ENCODE measurements around the gene SLC25A11.

DNA sequence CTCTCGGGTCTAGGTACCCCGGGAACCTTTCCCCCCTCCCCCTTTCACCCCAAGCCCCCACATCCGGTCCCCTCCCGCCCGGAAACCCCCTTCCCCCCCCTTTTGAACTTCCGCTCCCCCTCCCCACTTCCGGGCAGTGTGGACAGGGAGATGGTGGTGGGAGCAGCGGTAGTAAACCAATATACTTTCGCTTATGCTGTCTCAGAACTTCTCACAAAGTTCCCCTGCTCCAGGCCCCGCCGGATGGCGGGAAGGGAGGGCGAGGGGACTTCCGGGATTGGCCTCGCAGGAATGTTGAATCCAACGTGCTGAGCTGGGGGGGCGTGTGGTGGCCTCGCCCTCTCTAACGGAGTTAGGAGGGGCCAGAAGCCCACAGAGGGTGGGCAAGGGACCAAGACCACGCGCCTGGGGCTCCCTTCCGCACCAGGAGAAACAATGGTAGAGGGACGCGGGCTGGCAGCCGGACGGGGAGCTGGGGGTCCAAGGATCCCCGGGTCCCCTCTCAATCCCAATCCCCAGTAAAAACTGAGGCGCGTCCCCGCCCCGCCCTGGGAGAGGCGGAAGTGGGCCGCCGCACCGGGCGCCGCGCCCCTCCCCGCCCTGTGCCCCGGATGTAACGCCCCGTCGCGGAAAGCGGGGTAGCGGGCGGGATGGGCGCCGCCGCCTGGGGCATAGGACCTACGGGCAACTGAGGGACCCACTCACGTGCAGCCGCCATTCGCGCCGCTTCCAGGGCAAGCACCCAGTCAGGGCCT, 7.7 kb upstream of the SLC25A11 start:
- TF ChIP-seq, protein P1, sequence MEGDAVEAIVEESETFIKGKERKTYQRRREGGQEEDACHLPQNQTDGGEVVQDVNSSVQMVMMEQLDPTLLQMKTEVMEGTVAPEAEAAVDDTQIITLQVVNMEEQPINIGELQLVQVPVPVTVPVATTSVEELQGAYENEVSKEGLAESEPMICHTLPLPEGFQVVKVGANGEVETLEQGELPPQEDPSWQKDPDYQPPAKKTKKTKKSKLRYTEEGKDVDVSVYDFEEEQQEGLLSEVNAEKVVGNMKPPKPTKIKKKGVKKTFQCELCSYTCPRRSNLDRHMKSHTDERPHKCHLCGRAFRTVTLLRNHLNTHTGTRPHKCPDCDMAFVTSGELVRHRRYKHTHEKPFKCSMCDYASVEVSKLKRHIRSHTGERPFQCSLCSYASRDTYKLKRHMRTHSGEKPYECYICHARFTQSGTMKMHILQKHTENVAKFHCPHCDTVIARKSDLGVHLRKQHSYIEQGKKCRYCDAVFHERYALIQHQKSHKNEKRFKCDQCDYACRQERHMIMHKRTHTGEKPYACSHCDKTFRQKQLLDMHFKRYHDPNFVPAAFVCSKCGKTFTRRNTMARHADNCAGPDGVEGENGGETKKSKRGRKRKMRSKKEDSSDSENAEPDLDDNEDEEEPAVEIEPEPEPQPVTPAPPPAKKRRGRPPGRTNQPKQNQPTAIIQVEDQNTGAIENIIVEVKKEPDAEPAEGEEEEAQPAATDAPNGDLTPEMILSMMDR (conservative IDR thresholded peaks at IDR 0.05 in 1 of 2, IDR thresholded peaks at IDR 0.05 in 1 of 2; ENCODE audit: low read depth in 1 of 2, low read length in 2 of 2), result no peak
- TF ChIP-seq EZH2 (IDR thresholded peaks at IDR 0.05; ENCODE audit: low read length, missing control alignments), result no peak

All from fibroblast of lung (primary cell).